ENCODE measurements around the gene TMEM53. TPM values are rescaled to one million over a fixed set of nuclear protein-coding genes. Genes with fewer than 3 reads are reported as not detected.
A peak's percentile ranks its signal among the peaks of the same experiment; 100 is the strongest.

Gene TMEM53
- total RNA-seq, 1 donor from 2014 or later, result 6.3 TPM

GRCh38 chr1:44681905-44682882, 7.9 kb upstream of the TMEM53 start:
- no peak for DNase-seq (ENCODE audit: low read depth)
- H3K4me3 ChIP-seq (ENCODE audit: low read depth, low read length), result no peak overlapping the region
- TF ChIP-seq CTCF (conservative IDR thresholded peaks at IDR 0.05; ENCODE audit: low read depth, low read length), result no peak

DNA sequence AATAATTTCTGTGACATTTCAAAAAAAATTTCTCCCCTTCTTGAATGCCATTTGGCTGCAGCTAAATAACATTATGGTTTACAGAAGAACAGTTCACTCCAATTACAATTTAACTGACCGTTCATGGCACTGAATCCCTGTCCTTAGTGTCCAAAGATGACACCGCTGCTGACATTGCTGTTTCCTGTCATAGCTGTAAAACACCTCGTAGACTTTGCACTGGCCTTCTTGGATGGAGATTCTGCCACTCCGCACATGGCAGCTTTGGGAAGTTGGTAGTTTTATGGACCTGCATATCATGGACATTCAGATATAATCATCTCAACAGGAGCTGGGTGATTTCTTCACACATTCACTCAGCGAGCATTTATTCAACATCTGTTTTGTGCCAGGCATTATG, 5.2 kb upstream of the TMEM53 start:
- no peak for TF ChIP-seq CTCF (conservative IDR thresholded peaks at IDR 0.05; ENCODE audit: low read depth, low read length)
- no peak for DNase-seq (ENCODE audit: low read depth)
- H3K4me3 ChIP-seq (ENCODE audit: low read depth, low read length), result no peak overlapping the region

DNA sequence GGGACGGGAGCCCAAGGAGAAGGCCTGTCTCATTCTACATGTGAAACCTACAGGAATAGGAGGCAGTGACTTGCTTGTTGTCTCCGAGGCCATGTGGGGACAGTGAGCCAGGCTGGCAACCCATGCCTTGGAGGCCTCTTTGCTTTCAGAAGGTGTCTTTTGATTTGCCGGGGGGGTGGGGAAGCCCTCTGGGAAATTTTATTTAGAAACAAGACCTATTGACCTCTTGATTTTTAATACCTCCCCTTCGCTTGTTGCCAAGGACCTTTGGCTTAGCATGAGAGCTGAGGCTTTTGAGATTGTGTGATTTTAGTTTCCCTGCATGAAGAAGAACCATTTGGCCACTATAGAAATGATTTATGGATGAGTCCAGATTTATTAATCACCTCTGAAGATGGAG, 4.3 kb upstream of the TMEM53 start:
- TF ChIP-seq CTCF (conservative IDR thresholded peaks at IDR 0.05; ENCODE audit: low read depth, low read length), result no peak
- H3K4me3 ChIP-seq (ENCODE audit: low read depth, low read length), result no peak overlapping the region
- DNase-seq (ENCODE audit: low read depth), result no peak

DNA sequence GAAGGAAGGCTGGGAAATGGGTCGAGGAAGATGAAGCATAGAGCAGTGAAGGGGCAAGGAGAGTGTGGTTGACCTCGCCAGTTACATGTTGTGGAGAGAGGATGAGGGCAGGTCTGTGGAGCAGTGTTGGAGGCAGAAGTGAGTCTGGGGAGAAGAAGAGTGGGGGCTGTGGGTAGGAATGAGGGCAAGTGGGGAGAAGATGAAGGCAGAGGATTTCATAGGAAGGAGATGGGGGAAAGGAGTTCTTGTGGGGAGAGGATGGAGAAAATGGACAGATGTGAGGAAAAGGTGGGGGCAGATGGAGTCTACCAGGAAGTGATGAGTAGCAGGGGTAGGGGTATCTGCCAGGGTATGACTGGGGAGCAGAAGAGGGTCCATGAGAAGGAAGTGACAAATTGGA, 3.8 kb upstream of the TMEM53 start:
- no peak for TF ChIP-seq CTCF (conservative IDR thresholded peaks at IDR 0.05; ENCODE audit: low read depth, low read length)
- DNase-seq (ENCODE audit: low read depth), result no peak
- no peak overlapping the region for H3K4me3 ChIP-seq (ENCODE audit: low read depth, low read length)

GRCh38 chr1:44677201-44677766, 3.0 kb upstream of the TMEM53 start:
- H3K4me3 ChIP-seq (ENCODE audit: low read depth, low read length), result no peak overlapping the region
- TF ChIP-seq CTCF (conservative IDR thresholded peaks at IDR 0.05; ENCODE audit: low read depth, low read length), result peak; percentile 67
- DNase-seq (ENCODE audit: low read depth), result no peak

DNA sequence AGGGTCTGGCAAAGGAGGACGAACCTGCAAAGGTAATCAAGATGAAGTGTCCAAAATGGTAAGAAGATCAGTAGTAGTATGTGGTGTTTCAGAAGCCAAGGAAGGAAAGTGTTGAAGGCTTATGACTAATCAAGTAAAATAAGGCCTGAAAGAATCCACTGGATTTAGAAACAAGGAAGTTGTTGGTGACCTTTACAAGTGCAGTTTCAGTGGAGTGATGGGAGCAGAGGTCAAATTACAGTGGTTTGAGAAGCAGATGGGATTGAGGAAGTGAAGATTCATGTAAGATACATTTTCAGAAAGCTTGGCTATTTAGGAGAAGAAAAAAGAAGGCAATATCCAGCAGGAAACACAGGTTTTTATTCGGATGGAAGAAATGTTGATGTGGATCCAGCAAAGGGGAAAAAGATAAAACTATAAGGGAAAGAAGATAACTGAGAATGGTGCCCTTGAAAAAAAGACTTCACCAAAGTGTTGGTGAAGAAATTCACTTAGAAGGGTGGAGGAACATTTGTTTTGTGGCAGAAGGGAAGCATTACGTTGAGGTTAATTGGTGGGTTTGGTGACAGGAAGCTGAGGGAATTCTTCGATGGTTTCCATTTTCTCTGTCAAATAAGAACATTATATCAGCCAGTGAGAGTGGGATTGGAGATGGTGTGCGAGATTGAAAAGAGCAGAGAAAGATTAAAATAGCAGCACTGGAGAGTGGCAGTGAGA, 2.4 kb upstream of the TMEM53 start:
- H3K4me3 ChIP-seq (ENCODE audit: low read depth, low read length), result no peak overlapping the region
- DNase-seq (ENCODE audit: low read depth), result no peak
- no peak for TF ChIP-seq CTCF (conservative IDR thresholded peaks at IDR 0.05; ENCODE audit: low read depth, low read length)
